ENCODE data around the gene SLC9A7.

SLC9A7 gene

DNA sequence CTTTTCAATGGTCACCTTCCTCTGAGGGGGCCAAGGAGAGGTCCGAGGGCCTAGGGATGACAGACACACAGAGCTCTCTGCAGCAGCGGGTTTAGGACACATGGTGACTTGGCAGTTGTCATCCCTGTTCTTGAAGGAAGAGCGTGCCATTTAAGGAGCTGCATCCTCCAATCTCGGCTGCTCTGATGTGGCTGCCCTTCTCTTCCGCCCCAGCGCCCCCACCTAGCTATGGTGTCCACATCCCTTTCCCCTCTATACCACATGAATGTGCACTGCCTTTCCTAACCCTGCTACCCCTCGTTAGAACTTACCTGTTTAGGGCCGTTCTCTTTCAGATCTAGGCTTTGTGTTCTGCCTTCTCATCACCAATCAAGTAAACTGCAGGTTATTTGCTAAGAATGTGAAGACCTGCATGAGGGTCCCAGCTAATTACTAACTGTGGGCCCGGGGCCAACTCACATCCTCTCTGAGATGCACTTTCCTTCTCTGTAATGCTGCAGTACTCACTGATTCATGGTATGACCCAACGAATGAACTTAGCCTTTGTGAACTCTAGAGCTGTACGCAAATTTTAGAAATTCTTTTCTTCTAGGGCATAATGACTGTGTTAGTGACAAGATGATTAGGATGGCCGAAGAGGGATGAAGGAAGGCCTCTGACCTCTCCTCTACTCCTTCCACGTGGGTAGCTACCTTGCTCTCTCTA is 147.1 kb downstream of the SLC9A7 start:
- DNase-seq (ENCODE audit: low read depth in 4 of 4, low spot score in 1 of 4), result no peak

DNA sequence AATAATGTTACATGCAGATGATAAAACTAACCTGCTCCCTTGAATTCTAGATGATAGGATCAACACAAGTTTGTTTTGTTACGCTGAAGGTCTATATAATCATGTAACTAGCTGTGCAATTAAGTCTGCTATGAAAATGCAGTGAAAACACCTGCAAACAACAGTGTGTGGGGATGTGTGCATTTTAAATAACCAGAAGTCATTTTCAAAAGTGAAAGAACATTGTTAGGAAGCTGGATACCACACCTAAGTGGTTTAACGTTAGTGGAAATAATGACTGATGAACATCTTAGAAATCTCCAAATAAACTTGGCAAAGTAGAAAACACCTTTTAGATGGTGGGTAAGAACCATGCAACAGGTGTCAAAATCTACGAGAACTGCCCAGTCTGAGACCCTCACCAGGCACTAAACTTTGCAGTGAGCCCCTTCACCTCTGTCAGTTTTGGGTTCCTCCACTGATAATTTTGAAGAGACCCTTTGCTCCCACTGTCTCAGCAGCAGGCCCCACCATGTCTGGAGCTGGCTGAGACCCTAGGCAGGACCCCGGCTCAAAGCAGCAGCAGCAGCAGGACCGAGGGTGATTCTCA is 148.8 kb downstream of the SLC9A7 start:
- DNase-seq (ENCODE audit: low read depth in 4 of 4, low spot score in 1 of 4), result no peak

DNA sequence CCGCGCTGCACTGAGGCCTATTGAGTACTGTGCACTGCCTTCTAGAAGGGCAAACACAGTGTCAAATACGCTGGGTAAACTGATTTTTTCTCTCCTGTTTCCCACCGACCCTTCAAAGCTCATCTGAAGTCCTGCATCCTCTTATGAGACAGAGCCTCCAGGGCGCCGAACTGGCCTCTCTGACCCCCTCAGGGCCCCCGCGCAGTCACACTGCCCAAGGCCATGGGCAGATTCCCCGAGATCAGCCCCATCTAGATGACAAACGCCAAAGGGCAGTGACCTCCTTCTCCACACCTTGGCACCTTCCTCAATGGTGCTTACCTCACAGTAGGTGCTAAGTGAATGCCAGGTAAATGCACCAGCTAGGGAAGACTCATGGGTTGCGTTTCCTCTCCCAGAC is 151.0 kb downstream of the SLC9A7 start:
- no peak for DNase-seq (ENCODE audit: low read depth in 4 of 4, low spot score in 1 of 4)

DNA sequence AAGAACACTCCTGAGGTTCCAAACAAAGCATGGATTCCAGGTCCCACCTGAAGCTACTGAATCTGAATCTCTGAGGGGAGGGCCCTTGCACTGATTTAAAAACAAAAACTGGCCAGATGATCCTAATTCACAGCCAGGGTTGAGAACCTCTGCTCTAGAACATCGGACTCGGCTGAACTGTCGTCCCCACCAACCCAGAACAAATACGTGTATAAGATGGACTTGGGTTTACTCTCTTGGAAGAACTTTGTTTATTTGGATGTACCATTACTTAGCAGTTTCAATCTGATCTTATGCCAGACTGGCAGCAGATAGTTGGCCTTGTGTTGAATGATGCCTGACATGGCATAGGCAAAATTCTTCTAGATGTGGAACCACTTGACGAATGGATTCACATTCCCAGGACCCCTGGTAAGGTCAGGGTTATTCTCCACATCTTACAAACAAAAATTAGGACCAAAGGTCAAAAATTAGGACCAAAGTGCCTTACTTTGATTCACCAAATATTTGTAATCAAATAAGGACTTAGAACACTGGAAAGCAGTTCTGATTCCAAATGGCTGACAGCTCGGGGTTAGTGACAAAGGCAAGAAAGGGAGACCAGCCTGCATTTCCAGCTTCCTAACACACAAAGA is 156.3 kb downstream of the SLC9A7 start:
- DNase-seq (ENCODE audit: low read depth in 4 of 4, low spot score in 1 of 4), result no peak

DNA sequence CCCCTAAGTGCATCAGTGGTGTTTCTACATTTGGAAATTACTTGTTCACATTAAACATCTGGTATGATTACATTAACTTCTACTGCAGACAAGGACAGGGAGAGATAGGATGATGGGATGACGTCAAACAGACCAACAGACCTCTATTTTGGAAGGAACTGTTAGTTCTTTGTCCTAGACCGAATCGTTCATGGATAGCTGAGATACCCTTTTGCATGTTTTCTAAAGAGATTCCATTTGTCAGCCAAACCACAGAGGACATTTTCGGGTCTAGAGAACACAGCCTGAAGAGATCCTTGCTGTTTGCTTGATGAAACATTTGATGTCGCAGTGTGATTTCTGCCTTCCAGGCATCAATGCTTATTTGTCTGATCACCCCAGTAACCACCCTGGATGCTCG is 157.6 kb downstream of the SLC9A7 start:
- no peak for DNase-seq (ENCODE audit: low read depth in 4 of 4, low spot score in 1 of 4)

DNA sequence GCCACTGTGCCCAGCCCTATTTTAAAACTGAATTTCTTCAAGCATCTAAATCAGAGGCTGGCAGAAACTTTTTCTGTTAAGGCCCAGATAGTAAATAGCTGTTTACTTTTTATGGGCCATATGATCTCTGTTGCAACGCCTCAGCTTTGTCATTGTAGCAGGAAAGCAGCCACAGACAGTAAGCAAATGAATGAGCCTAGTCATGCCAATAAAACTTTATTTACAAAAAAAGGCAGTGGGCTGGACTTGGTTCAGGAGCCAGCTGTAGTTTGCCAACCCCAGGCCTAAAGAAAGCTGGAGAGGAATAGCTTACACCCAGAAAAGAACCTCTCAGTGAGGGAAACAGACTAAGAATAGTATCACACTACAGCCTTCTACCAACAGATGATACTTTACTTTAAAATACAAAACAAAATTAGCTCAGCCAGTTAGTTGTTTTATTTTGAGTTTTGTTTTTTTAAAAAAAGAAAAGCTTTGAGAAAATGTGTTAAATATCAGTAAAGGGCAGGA is 159.8 kb downstream of the SLC9A7 start:
- no peak for DNase-seq (ENCODE audit: low read depth in 4 of 4, low spot score in 1 of 4)

DNA sequence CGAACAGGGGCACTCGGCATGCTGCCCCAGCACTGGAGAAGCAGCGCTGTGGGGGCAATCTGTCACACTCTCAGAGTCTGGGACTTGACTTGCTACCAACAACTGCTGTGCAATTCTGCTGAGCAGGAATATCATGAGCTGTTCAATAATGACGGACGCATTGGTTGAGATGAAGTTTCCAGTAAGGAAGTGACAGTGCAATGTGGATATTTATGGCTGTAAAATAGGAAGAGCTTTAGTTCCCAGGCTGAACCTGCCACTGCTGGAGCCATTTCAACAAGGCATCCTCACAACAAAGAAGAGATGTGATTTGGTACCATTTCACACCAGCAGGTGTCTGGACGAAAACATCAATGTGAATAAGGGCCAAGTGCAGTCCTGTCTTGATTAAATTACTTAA is 161.1 kb downstream of the SLC9A7 start:
- no peak for DNase-seq (ENCODE audit: low read depth in 4 of 4, low spot score in 1 of 4)

DNA sequence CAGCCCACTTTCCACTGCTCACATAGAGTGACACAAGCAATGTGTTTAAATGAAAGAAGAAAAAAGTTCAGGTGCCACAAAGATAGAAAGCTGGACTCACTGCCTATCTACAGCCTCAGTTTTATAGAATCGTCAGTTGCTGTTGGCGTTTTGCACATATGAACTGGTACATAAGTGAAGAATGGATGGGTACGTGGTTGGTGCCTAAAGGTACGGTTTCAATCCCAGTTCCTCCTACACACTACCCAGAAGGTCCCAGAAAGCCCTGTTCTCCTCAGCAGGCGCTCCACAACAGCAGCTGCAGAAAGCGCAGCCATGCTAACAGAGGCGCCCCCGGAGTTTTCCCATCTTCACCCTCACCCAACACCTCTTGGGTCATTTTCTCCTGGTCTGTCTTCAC is 161.7 kb downstream of the SLC9A7 start:
- no peak for DNase-seq (ENCODE audit: low read depth in 4 of 4, low spot score in 1 of 4)

DNA sequence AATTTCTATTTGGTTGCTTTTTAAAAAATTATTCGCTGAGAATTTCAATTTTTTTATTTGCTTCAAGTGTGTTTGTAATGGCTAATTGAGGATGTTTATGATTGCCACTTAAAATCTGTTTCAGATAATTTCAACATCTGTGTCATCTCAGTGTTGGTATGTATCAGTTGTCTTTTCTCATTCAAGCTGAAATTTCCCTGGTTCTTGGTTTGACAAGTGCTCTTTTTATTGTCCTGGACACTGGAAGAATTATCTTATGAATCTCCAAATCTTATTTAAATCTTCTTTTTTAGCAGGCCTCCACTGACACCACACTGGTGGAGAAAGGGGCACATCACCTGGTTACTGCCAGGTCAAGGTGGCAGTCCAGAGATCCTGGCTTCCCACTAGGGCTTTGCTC is 163.8 kb downstream of the SLC9A7 start:
- DNase-seq (ENCODE audit: low read depth in 4 of 4, low spot score in 1 of 4), result no peak

DNA sequence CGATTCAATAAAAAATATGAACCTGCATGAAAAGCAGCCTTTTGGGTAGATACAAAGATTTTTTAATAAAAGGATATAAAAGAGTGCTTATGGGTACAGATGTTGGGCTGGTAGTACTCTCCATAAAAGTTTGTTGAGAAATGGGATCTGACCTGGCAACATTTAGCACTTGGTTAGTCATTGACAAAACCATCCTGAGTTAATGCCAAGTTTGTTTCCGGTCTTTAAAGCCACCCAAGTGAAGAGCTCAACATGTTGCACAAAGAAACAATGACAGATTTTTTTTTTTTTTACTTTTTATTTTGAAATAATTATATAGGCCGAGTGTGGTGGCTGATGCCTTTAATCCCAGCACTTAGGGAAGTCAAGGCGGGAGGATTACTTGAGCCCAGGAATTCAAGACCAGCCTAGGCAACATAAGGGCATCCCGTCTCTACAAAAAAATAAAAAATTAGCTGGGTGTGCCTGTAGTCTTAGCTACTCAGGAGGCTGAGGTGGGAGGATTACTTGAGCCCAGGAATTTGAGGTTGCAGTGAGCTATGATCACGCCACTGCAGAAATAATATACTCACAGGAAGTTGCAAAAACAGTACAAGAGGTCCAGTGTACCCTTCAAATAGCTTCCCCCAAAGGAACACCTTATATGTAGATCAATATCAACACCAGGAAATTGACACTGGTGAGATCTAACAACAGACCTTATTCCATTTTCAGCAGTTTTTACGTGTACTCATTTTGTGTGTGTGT is 168.8 kb downstream of the SLC9A7 start:
- no peak for DNase-seq (ENCODE audit: low read depth in 4 of 4, low spot score in 1 of 4)

DNA sequence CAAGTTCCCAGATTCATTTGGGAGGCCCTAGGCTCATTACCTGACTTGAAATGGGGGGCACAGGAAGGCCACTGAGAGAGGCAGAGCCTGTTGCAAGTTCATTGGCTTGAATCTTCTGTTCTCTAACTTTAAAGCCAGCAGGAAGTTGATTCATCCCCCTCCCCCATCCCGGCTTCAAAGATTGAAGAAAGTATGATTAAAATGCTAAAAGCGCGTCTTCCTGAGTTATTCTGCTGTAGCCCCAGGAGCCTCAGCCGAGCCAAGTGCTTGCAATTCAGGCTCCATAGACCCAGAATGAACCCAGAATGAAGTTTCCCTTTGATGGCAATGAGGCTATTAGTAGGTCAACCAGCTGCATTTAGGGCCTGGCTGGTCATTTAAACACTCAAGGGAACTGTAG is 170.7 kb downstream of the SLC9A7 start:
- DNase-seq (ENCODE audit: low read depth in 4 of 4, low spot score in 1 of 4), result peak in 1 of 4 experiments; percentile 18

DNA sequence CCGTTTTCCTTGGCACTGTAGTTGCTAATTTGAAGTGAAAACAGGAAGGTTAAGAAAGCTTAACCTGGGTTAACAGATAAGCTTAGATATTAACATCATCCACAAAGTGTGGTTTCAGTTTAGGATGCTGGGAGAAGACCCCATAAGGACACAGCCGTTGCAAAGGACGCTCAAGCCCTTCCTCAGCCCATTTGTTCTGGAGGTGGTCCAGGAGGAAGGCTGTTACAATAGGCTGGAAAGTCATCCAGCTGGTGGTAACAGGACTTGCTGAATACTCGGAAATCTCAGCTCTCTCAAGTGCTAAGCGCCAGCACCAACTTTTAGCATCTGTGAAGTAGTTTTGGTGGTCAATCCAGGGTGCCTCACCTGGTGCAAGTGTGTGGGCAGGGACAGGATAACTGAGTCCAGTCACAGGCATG is 171.2 kb downstream of the SLC9A7 start:
- no peak for DNase-seq (ENCODE audit: low read depth in 4 of 4, low spot score in 1 of 4)

DNA sequence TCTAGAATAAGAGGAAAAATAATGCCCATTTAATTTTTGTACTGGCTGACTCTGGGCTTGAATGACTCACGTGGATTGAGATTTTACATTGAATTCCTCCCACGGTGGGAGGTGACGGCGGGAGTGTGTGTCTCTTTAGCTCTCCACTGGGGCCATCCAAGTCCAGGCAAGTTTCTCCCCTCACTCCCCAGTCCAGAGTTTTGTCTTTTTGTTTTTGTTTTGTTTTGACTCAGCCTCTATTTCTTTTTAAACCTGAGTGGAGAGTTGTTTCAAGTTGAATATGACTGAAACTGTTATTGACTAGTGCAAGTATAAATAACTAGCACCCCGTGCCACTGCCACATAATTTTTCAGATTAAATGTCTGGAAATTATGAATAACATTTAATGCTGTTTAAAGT is 171.8 kb downstream of the SLC9A7 start:
- DNase-seq (ENCODE audit: low read depth in 4 of 4, low spot score in 1 of 4), result peak in 1 of 4 experiments; percentile 18

DNA sequence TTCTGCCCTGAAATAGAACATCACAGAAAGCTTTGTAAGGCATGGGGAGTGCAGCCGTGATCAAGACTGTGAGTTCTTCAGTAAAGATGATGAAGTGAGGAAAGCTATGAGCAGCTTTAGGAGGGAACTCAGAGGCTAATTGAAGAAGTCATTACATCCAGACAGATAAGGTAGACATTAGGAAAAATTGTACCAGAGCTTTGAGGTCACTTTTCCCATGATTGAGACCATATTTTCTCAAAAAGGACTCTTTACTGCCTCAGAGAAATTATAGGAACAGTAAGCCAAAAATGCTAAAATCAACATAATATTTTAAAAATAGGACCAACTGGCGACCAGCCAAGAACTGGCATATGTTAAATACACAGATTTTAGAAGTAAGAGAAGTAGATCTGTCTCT is 174.2 kb downstream of the SLC9A7 start:
- no peak for DNase-seq (ENCODE audit: low read depth in 4 of 4, low spot score in 1 of 4)

DNA sequence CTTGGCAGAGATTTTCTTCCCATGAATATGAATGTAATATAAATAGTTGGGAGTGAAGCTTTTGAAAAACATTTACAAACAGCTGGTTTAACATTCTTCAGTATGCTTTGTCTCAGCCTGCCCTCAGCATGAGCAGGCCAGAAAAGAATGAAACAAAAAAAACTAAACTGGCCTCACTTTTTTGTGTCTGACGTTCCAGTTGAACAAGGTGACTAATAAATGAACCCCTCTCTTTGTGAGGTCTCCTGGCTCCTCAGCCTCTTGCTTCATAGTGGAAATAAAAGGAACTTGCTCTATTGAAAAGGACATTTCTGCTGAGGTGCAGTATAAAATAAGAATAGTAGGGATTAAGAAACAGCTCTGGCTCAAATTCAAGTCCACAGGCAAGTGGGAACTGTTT is 176.0 kb downstream of the SLC9A7 start:
- no peak for DNase-seq (ENCODE audit: low read depth in 4 of 4, low spot score in 1 of 4)

DNA sequence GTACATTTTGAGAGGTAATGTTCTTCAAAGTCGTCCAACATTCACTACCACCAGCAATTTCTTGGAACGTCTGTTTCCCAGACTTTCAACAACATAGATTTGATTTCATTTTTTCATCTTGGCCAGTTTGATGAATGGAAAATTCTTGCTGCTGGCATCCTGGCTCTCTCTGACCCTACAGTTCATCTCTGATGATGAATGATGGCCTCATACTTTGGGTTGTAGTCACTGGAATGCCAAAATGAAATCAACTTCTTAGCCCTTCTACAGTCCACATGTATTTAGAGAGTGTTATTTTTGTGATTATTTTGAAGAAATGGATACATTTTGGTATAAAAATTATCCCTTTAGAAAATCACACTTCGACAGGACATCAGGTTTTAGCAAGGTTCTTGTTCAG is 176.6 kb downstream of the SLC9A7 start:
- no peak for DNase-seq (ENCODE audit: low read depth in 4 of 4, low spot score in 1 of 4)

DNA sequence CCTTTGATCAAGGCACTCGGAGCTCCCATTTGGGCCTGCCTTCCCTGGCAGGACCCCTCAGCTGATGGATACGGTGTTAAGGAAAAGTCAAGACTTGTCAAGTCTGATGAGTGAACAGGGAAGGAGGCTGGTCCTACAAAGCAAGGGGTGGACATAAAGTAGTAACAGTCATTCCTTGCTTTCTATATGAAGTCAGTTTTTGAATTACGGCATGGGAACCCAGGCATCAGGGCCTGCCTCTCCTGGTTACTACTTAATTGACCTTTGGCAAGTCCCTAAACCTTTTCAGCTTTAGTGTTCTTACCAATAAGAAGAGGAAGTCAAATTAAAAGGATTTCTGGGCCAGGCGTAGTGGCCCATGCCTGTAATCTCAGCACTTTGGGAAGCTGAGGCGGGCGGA is 178.3 kb downstream of the SLC9A7 start:
- DNase-seq (ENCODE audit: low read depth in 4 of 4, low spot score in 1 of 4), result no peak

DNA sequence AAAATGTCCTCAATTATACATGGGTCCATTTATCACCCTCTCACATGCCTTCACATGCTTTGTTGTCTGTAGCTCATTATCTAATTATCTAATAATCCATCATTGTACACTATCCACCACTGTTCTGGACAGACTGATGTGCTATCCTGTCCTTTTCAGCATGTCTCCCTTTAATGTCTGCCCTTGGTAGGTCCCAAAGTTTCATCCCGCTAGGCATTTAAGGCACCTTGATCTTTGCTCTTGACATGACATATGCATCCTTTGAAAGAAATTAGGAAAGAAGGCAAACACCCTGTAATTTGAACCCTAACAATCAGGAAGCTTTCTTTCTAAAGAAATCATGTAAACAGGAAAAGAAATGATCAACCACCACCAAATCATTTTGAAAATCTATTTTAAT is 179.7 kb downstream of the SLC9A7 start:
- no peak for DNase-seq (ENCODE audit: low read depth in 4 of 4, low spot score in 1 of 4)

DNA sequence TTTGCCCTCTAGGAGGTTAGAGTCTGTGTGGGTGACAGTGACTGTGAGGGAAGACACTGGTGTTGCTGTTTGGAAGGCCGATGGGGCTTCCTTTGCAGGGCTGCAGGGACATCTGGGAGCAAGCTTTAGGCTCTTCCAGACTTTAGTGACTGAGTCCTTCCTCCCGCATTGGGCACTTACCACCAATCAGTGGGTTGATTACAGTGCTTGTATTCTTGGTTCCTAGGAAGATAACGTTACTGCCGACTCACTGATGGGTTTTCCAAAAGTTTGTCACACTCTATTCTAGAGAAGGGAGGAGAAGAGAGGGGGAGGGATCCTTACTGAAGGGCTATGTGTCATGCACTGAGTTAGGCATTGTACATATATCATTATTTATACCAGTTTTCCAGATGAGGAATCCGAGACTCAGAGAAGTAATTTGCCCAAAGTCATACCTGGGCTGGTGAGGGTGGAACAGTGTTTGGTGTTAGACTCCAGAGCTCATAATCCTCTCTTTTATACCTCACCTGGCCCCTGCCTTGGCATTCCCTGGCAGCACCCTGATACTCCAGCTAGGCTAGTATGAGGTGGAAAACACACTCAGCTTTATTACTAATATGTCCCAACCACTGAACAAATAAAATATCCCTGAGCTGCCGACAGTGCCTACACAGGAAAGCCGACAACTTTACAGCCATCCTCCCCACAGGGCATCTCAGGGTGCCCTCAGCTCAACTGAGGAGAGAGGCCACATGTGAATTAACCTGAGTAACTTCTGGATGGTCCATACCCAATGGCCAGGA is 181.5 kb downstream of the SLC9A7 start:
- no peak for DNase-seq (ENCODE audit: low read depth in 4 of 4, low spot score in 1 of 4)

DNA sequence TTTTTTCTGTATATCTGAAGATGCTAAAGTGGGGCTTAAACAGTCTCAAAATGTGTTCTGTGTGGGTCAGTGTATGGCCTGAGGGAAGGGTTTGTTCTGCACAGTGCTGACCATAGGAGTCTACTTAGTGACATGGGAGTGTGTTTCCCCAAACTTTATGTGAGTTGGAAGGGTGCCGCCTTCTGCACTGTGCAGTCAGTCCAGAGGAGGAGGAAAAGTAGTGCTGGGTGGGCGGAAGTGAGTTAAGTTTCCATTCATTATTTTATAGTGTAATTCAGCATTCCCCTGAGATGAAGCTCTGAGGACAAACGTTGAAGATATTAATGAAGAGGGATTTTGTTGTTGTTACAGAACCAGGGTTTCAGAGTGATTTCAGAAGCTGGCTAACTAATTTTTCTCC is 182.5 kb downstream of the SLC9A7 start:
- no peak for DNase-seq (ENCODE audit: low read depth in 4 of 4, low spot score in 1 of 4)

DNA sequence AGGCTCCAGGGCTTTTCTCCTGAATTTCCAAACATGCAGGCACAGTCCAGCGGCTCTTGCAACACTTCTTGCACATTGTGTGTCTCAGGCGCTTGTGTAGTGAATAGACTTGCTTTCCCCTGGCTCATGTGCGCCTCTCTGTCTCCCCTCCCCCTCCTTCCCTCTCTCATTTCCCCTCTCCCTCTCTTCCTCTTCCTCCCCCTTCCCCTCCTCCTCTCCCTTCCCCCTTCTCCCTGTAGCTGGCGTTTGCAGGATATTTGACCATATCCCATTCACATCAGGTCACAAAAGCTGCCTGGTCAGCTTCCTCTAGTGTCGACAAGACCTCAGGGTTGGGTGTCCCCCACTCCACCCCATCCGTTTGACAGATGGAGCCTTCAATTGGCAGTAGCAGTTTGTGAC is 182.9 kb downstream of the SLC9A7 start:
- no peak for DNase-seq (ENCODE audit: low read depth in 4 of 4, low spot score in 1 of 4)

All from stimulated activated CD4-positive, alpha-beta T cell treated with anti-CD3 and anti-CD28 coated beads, Interleukin-1b, Interleukin-23, amount 100 ng/mL, for 24 hours (primary cell).